Endodermal cell (in vitro differentiated cells): Measurements from ENCODE around the gene ODF4. TPM values are rescaled to one million over a fixed set of nuclear protein-coding genes. Genes with fewer than 3 reads are reported as not detected.

Source experiments
- DNase-seq: peaks from one replicate; pipeline ENCODE4 v3.0.0-alpha.2; 2017
- H3K27ac ChIP-seq: 2 replicates; pipeline ENCODE4 v1.5.1; 2013; ENCODE audit warnings: mild to moderate bottlenecking, low read depth, low read length, moderate library complexity
- H3K27me3 ChIP-seq: 2 replicates; pipeline ENCODE4 v1.6.1; 2013; ENCODE audit warnings: mild to moderate bottlenecking, low read length, moderate library complexity; ENCODE audit not compliant: insufficient read depth, control insufficient read depth, poor library complexity, severe bottlenecking
- H3K36me3 ChIP-seq: 2 replicates; pipeline ENCODE4 v1.7.0; 2013; ENCODE audit warnings: mild to moderate bottlenecking, low read length, moderate library complexity; ENCODE audit not compliant: control insufficient read depth, insufficient read depth
- H3K4me1 ChIP-seq: one replicate; pipeline ENCODE4 v1.7.0; 2013; ENCODE audit warnings: low read length; ENCODE audit not compliant: control insufficient read depth, insufficient read depth
- H3K4me3 ChIP-seq: 2 replicates; pipeline ENCODE4 v1.5.1; 2013; ENCODE audit warnings: mild to moderate bottlenecking, low read length, moderate library complexity
- H3K9ac ChIP-seq: 2 replicates; pipeline ENCODE4 v1.6.1; 2013; ENCODE audit warnings: mild to moderate bottlenecking, low read length, moderate library complexity; ENCODE audit not compliant: poor library complexity, severe bottlenecking; ENCODE audit errors: extremely low read depth
- H3K9me3 ChIP-seq: 2 replicates; pipeline ENCODE4 v1.6.1; 2013; ENCODE audit warnings: mild to moderate bottlenecking, low read length, moderate library complexity; ENCODE audit not compliant: control insufficient read depth
- H3K27ac Mint-ChIP-seq: 2 replicates; pipeline ENCODE4 v1.8.0; 2020; ENCODE audit warnings: mixed read lengths
- H3K27me3 Mint-ChIP-seq: 2 replicates; pipeline ENCODE4 v1.8.0; 2021; ENCODE audit warnings: mild to moderate bottlenecking, mixed read lengths; ENCODE audit not compliant: insufficient read depth
- H3K36me3 Mint-ChIP-seq: 2 replicates; pipeline ENCODE4 v1.8.0; 2020; ENCODE audit warnings: low read depth, mixed read lengths
- H3K4me1 Mint-ChIP-seq: 2 replicates; pipeline ENCODE4 v1.8.0; 2020; ENCODE audit warnings: mixed read lengths
- H3K4me3 Mint-ChIP-seq: 2 replicates; pipeline ENCODE4 v1.8.0; 2020; ENCODE audit warnings: mild to moderate bottlenecking, moderate library complexity, mixed read lengths
- H3K9me3 Mint-ChIP-seq: 2 replicates; pipeline ENCODE4 v1.8.0; 2020; ENCODE audit warnings: mild to moderate bottlenecking, mixed read lengths
- CTCF ChIP-seq: fragments of 200-600 bp; sonication (generic); conservative IDR thresholded peaks from 2 replicates; pipeline ENCODE4 v1.5.0; 2021; ENCODE audit warnings: antibody characterized with exemption, mild to moderate bottlenecking
- WGBS, 2 experiments: methylation state at CpG; one replicate each; pipeline versions ENCODE4 v1.1.5 to v1.1.7; 2013; ENCODE audit warnings: missing lambda C conversion rate in 2 of 2, mixed read lengths in 1 of 2; ENCODE audit not compliant: insufficient coverage in 1 of 2, insufficient read length in 1 of 2; 5-methylcytosine and 5-hydroxymethylcytosine counted together
- long read RNA-seq, 4 experiments: library from polyadenylated mRNA in 2 of 4; library from RNA in 1 of 4; library from capped mRNA in 1 of 4; stranded (forward) in 3 of 4; unstranded in 1 of 4; transcript quantifications; one replicate each; pipeline ENCODE4 v2.0.0, GENCODE V29; 2020 to 2021; ENCODE audit warnings: inconsistent platforms in 1 of 4
- polyA plus RNA-seq, 2 experiments: library from polyadenylated mRNA; stranded (reverse); fragments of 50-300 nt; gene quantifications; one replicate each; pipeline ENCODE4 v1.2.3, GENCODE V29; 2013
- total RNA-seq, 2 donors: library from RNA; stranded (reverse); fragmentation: NEBNext Ultra II Directional in 1 of 2; extraction: Animal tissue kit (Norgen Biotek cat#: 25700) in 1 of 2; gene quantifications; 2 replicates in 1 of 2; 3 replicates in 1 of 2; pipeline ENCODE4 v1.2.1, GENCODE V29; 2021

The ODF4 gene
- total RNA-seq = not detected
- not detected for polyA plus RNA-seq (2013, experiment 1 of 2)
- polyA plus RNA-seq (2013, experiment 2 of 2) = not detected
- long read RNA-seq, experiment 1 = 0 reads
- long read RNA-seq, experiment 2 = 0 reads
- long read RNA-seq, experiment 3 = 0 reads
- long read RNA-seq, experiment 4 = 0 reads

GRCh38 chr17:8339540-8339939 lies at the start of gene ODF4:
Gene ODF4 (plus strand): TSS chr17:8339840. CDS start chr17:8340052, 212 bp downstream.
- no peaks in the 10 kb centered on the region for H3K36me3 Mint-ChIP-seq
- H3K27me3 ChIP-seq = no peaks in the 10 kb centered on the region
- no peak for DNase-seq
- no peak for TF ChIP-seq CTCF
- H3K27me3 Mint-ChIP-seq = no peaks in the 10 kb centered on the region
- peaks cover 11% of the 10 kb centered on the region for H3K4me1 ChIP-seq
- H3K9me3 ChIP-seq = no peaks in the 10 kb centered on the region
- peaks cover 19% of the 10 kb centered on the region for H3K4me1 Mint-ChIP-seq
- H3K36me3 ChIP-seq = no peaks in the 10 kb centered on the region
- peak within 1 kb of the TSS; percentile 87 for H3K27ac Mint-ChIP-seq
- no peak within 1 kb of the TSS for H3K27ac ChIP-seq
- H3K4me3 ChIP-seq = no peak within 1 kb of the TSS
- peak within 1 kb of the TSS; percentile 31 for H3K4me3 Mint-ChIP-seq
- H3K9me3 Mint-ChIP-seq = no peaks in the 10 kb centered on the region
- WGBS, 2 experiments = 78 to 81% methylated on average over 1 to 2 of the region's 2 CpGs
- no peak within 1 kb of the TSS for H3K9ac ChIP-seq

- Histone ChIP-seq H3K27me3 (no peaks in the 10 kb centered on the region), H3K36me3 (no peaks in the 10 kb centered on the region), H3K9me3 (no peaks in the 10 kb centered on the region), H3K4me3 (no peak overlapping the region), H3K27ac (no peak overlapping the region), H3K4me1 (peaks cover 10% of the 10 kb centered on the region), H3K9ac (no peak overlapping the region)
- peak overlapping the region; percentile 88 for H3K4me3 Mint-ChIP-seq
- no peak for TF ChIP-seq CTCF
- H3K9me3 Mint-ChIP-seq = no peaks in the 10 kb centered on the region
- no peaks in the 10 kb centered on the region for H3K27me3 Mint-ChIP-seq
- DNase-seq = no peak
- peaks cover 5% of the 10 kb centered on the region for H3K36me3 Mint-ChIP-seq
- H3K4me1 Mint-ChIP-seq = peaks cover 19% of the 10 kb centered on the region
- H3K27ac Mint-ChIP-seq = no peak overlapping the region
- 59 to 89% methylated on average over 1 to 3 of the region's 3 CpGs for WGBS, 2 experiments
Observed at GRCh38 chr17:8290043-8290442, 49.6 kb upstream of the ODF4 start.

GRCh38 chr17:8292639-8293395 lies 46.8 kb upstream of the ODF4 start:
- Histone ChIP-seq H3K36me3 (no peaks in the 10 kb centered on the region), H3K9me3 (no peaks in the 10 kb centered on the region), H3K4me1 (peaks cover 10% of the 10 kb centered on the region), H3K9ac (no peak overlapping the region), H3K4me3 (no peak overlapping the region), H3K27me3 (no peaks in the 10 kb centered on the region), H3K27ac (no peak overlapping the region)
- H3K27ac Mint-ChIP-seq = no peak overlapping the region
- peaks cover 6% of the 10 kb centered on the region for H3K27me3 Mint-ChIP-seq
- peaks cover 16% of the 10 kb centered on the region for H3K4me1 Mint-ChIP-seq
- H3K36me3 Mint-ChIP-seq = peaks cover 5% of the 10 kb centered on the region
- TF ChIP-seq CTCF = no peak
- H3K4me3 Mint-ChIP-seq = no peak overlapping the region
- peak; percentile 52 for DNase-seq
- H3K9me3 Mint-ChIP-seq = no peaks in the 10 kb centered on the region
- 80 to 90% methylated on average over 2 to 5 of the region's 5 CpGs for WGBS, 2 experiments
